H9 (cell line): ENCODE results near the gene EDC3. TPM values are rescaled to one million over a fixed set of nuclear protein-coding genes. Genes with fewer than 3 reads are reported as not detected.

Experiments used
- DNase-seq: peaks from one replicate; pipeline ENCODE4 v3.0.0-alpha.2; 2017
- H2AFZ ChIP-seq: one replicate; pipeline ENCODE4 v1.6.1; 2013; ENCODE audit warnings: mild to moderate bottlenecking, low read length, control low read depth, moderate library complexity
- H2AK5ac ChIP-seq: 2 replicates; pipeline ENCODE4 v1.6.1; 2013; ENCODE audit warnings: low read length, control low read depth, mixed read lengths; ENCODE audit not compliant: insufficient read length
- H2BK120ac ChIP-seq: one replicate; pipeline ENCODE4 v1.6.1; 2013; ENCODE audit warnings: low read depth, mild to moderate bottlenecking, low read length, control low read depth, inconsistent platforms; ENCODE audit not compliant: poor library complexity, severe bottlenecking
- H2BK12ac ChIP-seq: 2 replicates; pipeline ENCODE4 v1.6.1; 2013; ENCODE audit warnings: low read length, control low read depth, mixed read lengths, low read depth; ENCODE audit not compliant: insufficient read length
- H2BK15ac ChIP-seq: 2 replicates; pipeline ENCODE4 v1.6.1; 2013; ENCODE audit warnings: low read depth, low read length, control low read depth
- H2BK20ac ChIP-seq: one replicate; pipeline ENCODE4 v1.6.1; 2013; ENCODE audit warnings: low read depth, mild to moderate bottlenecking, low read length, control low read depth, inconsistent platforms; ENCODE audit not compliant: poor library complexity, severe bottlenecking
- H2BK5ac ChIP-seq: 2 replicates; pipeline ENCODE4 v1.6.1; 2013; ENCODE audit warnings: low read length, control low read depth, mixed read lengths; ENCODE audit not compliant: insufficient read length
- H3K14ac ChIP-seq: 2 replicates; pipeline ENCODE4 v1.6.1; 2013; ENCODE audit warnings: low read length, control low read depth; ENCODE audit not compliant: insufficient read depth
- H3K18ac ChIP-seq: 2 replicates; pipeline ENCODE4 v1.6.1; 2013; ENCODE audit warnings: low read depth, mild to moderate bottlenecking, mixed read lengths, low read length, control low read depth; ENCODE audit not compliant: insufficient read length
- H3K23ac ChIP-seq: 2 replicates; pipeline ENCODE4 v1.6.1; 2013; ENCODE audit warnings: low read length, control low read depth, mixed read lengths, low read depth; ENCODE audit not compliant: insufficient read length
- H3K23me2 ChIP-seq: 2 replicates; pipeline ENCODE4 v1.6.1; 2013; ENCODE audit warnings: low read depth, mild to moderate bottlenecking, mixed read lengths, low read length, control low read depth; ENCODE audit not compliant: insufficient read length, poor library complexity, severe bottlenecking
- H3K27ac ChIP-seq: 2 replicates; pipeline ENCODE4 v1.5.1; 2013; ENCODE audit warnings: low read length, control low read depth, mixed read lengths, low read depth; ENCODE audit not compliant: insufficient read length
- H3K27me3 ChIP-seq: 2 replicates; pipeline ENCODE4 v1.6.1; 2013; ENCODE audit warnings: low read length, control low read depth, inconsistent platforms; ENCODE audit not compliant: insufficient read depth
- H3K4ac ChIP-seq: 2 replicates; pipeline ENCODE4 v1.6.1; 2013; ENCODE audit warnings: low read depth, mild to moderate bottlenecking, control low read depth, inconsistent platforms, low read length, moderate library complexity
- H3K4me1 ChIP-seq: 2 replicates; pipeline ENCODE4 v1.6.1; 2013; ENCODE audit warnings: low read length, control low read depth, inconsistent platforms; ENCODE audit not compliant: insufficient read depth
- H3K4me2 ChIP-seq: 2 replicates; pipeline ENCODE4 v1.6.1; 2013; ENCODE audit warnings: low read length, control low read depth, mixed read lengths; ENCODE audit not compliant: insufficient read length, insufficient read depth
- H3K56ac ChIP-seq: 2 replicates; pipeline ENCODE4 v1.6.1; 2013; ENCODE audit warnings: low read depth, mild to moderate bottlenecking, mixed read lengths, low read length, control low read depth; ENCODE audit not compliant: insufficient read length
- H3K79me1 ChIP-seq: 2 replicates; pipeline ENCODE4 v1.6.1; 2013; ENCODE audit warnings: low read depth, mild to moderate bottlenecking, moderate library complexity, low read length, control low read depth, inconsistent platforms; ENCODE audit not compliant: insufficient read depth, poor library complexity, severe bottlenecking
- H3K79me2 ChIP-seq: 2 replicates; pipeline ENCODE4 v1.6.1; 2013; ENCODE audit warnings: low read length, control low read depth, inconsistent platforms; ENCODE audit not compliant: insufficient read depth
- H3K9ac ChIP-seq: 2 replicates; pipeline ENCODE4 v1.6.1; 2013; ENCODE audit warnings: low read length, control low read depth, mixed read lengths; ENCODE audit not compliant: insufficient read length; ENCODE audit errors: extremely low read depth
- H3K9me3 ChIP-seq: one replicate; pipeline ENCODE4 v1.6.1; 2013; ENCODE audit warnings: low read depth, low read length, inconsistent platforms; ENCODE audit not compliant: control insufficient read depth
- H3T11ph ChIP-seq: one replicate; pipeline ENCODE4 v1.6.1; 2013; ENCODE audit warnings: mild to moderate bottlenecking, low read length, control low read depth, inconsistent platforms
- H4K20me1 ChIP-seq: one replicate; pipeline ENCODE4 v1.6.1; 2013; ENCODE audit not compliant: control insufficient read depth, insufficient read length, insufficient read depth
- H4K5ac ChIP-seq: 2 replicates; pipeline ENCODE4 v1.6.1; 2013; ENCODE audit warnings: low read depth, mild to moderate bottlenecking, mixed read lengths, low read length, control low read depth; ENCODE audit not compliant: insufficient read length
- H4K8ac ChIP-seq: replicated peaks from 2 replicates; pipeline ENCODE4 v1.6.1; 2013; ENCODE audit warnings: low read length, control low read depth, mixed read lengths, low read depth; ENCODE audit not compliant: insufficient read length
- H4K91ac ChIP-seq: 2 replicates; pipeline ENCODE4 v1.6.1; 2013; ENCODE audit warnings: low read depth, mild to moderate bottlenecking, moderate library complexity, mixed read lengths, low read length, control low read depth; ENCODE audit not compliant: insufficient read length
- H3K27ac Mint-ChIP-seq, 3 experiments: 2 replicates in 2 of 3; 3 replicates in 1 of 3; pipeline ENCODE4 v1.8.0; 2020 to 2021; ENCODE audit warnings: mixed read lengths in 3 of 3, mild to moderate bottlenecking in 1 of 3, moderate library complexity in 1 of 3
- H3K27me3 Mint-ChIP-seq: 2 replicates; pipeline ENCODE4 v1.8.0; 2021; ENCODE audit warnings: low read depth, mild to moderate bottlenecking, moderate library complexity, mixed read lengths
- H3K36me3 Mint-ChIP-seq, 3 experiments: 2 replicates in 2 of 3; 3 replicates in 1 of 3; pipeline ENCODE4 v1.8.0; 2020 to 2021; ENCODE audit warnings: low read depth in 3 of 3, mixed read lengths in 3 of 3; ENCODE audit not compliant: insufficient read depth in 1 of 3
- H3K4me1 Mint-ChIP-seq, 2 experiments: 2 replicates each; pipeline ENCODE4 v1.8.0; 2020; ENCODE audit warnings: mixed read lengths in 2 of 2
- H3K4me3 Mint-ChIP-seq, 2 experiments: 2 replicates in 1 of 2; 3 replicates in 1 of 2; pipeline ENCODE4 v1.8.0; 2020 to 2021; ENCODE audit warnings: mild to moderate bottlenecking in 2 of 2, mixed read lengths in 2 of 2, moderate library complexity in 1 of 2
- H3K9me3 Mint-ChIP-seq, 2 experiments: 2 replicates in 1 of 2; 3 replicates in 1 of 2; pipeline ENCODE4 v1.8.0; 2020; ENCODE audit warnings: mild to moderate bottlenecking in 2 of 2, mixed read lengths in 2 of 2, moderate library complexity in 1 of 2
- CTCF ChIP-seq: fragments of 200-600 bp; sonication (generic); conservative IDR thresholded peaks from 3 replicates; pipeline ENCODE4 v1.8.0; 2021; ENCODE audit warnings: antibody characterized with exemption, mild to moderate bottlenecking
- WGBS: extraction: QIAGEN DNeasy Blood & Tissue Kit; methylation state at CpG from one replicate; pipeline ENCODE4 v1.1.7; 2013; ENCODE audit warnings: missing lambda C conversion rate, low lambda C conversion rate, mixed read lengths; ENCODE audit not compliant: insufficient read length; ENCODE audit errors: extremely low coverage; 5-methylcytosine and 5-hydroxymethylcytosine counted together
- total RNA-seq: library from RNA; stranded (reverse); gene quantifications from 2 replicates; pipeline ENCODE4 v1.2.1, GENCODE V29; 2021

Gene EDC3
- total RNA-seq, 1 experiment from 2014 or later: 60.5 TPM

- H3K27me3 Mint-ChIP-seq: no peaks in the 10 kb centered on the region
- no peaks in the 10 kb centered on the region for H3K23me2 ChIP-seq
- H4K20me1 ChIP-seq: no peaks in the 10 kb centered on the region
- H4K91ac ChIP-seq: no peak overlapping the region
- H2BK15ac ChIP-seq: no peak overlapping the region
- H4K5ac ChIP-seq: no peak overlapping the region
- H3K9me3 ChIP-seq: no peaks in the 10 kb centered on the region
- H3K4me2 ChIP-seq: no peak overlapping the region
- H2BK20ac ChIP-seq: no peak overlapping the region
- H3K23ac ChIP-seq: no peak overlapping the region
- no CpG with 5 or more reads among the region's 4 CpGs for WGBS
- no peaks in the 10 kb centered on the region for H3K79me2 ChIP-seq
- H3K27ac ChIP-seq: no peak overlapping the region
- H2AK5ac ChIP-seq: no peak overlapping the region
- no peak overlapping the region for H2AFZ ChIP-seq
- H3T11ph ChIP-seq: no peak overlapping the region
- TF ChIP-seq CTCF: no peak
- no peak overlapping the region for H3K18ac ChIP-seq
- no peaks in the 10 kb centered on the region for H3K4me1 ChIP-seq
- H3K4ac ChIP-seq: no peak overlapping the region
- no peaks in the 10 kb centered on the region for H3K9me3 Mint-ChIP-seq
- H3K27ac Mint-ChIP-seq: no peak overlapping the region
- peaks cover 3% of the 10 kb centered on the region for H3K79me1 ChIP-seq
- H3K9ac ChIP-seq: no peak overlapping the region
- no peak overlapping the region for H4K8ac ChIP-seq
- no peak overlapping the region for H3K56ac ChIP-seq
- no peak overlapping the region for H2BK12ac ChIP-seq
- H3K14ac ChIP-seq: no peak overlapping the region
- no peak overlapping the region for H2BK120ac ChIP-seq
- no peak for DNase-seq
- H3K36me3 Mint-ChIP-seq: peaks cover 15 to 39% (median 32%) of the 10 kb centered on the region in 3 experiments; a peak in 6 of 7 replicates
- no peaks in the 10 kb centered on the region for H3K27me3 ChIP-seq
- H3K4me3 Mint-ChIP-seq: no peak overlapping the region
- H2BK5ac ChIP-seq: no peak overlapping the region
- no peaks in the 10 kb centered on the region for H3K4me1 Mint-ChIP-seq
These were observed 26.2 kb downstream of the EDC3 start for GRCh38 chr15:74669627-74670026.
